ENCODE results near the gene DUS1L. TPM values are rescaled to one million over a fixed set of nuclear protein-coding genes. Genes with fewer than 3 reads are reported as not detected.

The DUS1L gene
- polyA plus RNA-seq, 1 donor (not counting 4 experiments of a cell fraction or from before 2014, with no cell fraction given) = 49.1 TPM

GRCh38 chr17:82072827-82073226, 7.2 kb upstream of the DUS1L start:
- TF ChIP-seq CTCF (optimal IDR thresholded peaks at IDR 0.05 in 1 of 3, IDR thresholded peaks at IDR 0.05 in 1 of 3, conservative IDR thresholded peaks at IDR 0.05 in 1 of 3; ENCODE audit: extremely low read depth in 1 of 3, insufficient read depth in 2 of 3, low read length in 3 of 3) = no peak
- no peak for TF ChIP-seq EZH2 (IDR thresholded peaks at IDR 0.05; ENCODE audit: low read length)
- H3K27me3 ChIP-seq (ENCODE audit: control insufficient read depth, extremely low read depth, insufficient read depth, low read length) = no peaks in the 10 kb centered on the region
- no peak overlapping the region for H3K9ac ChIP-seq (ENCODE audit: control insufficient read depth, extremely low read depth, insufficient read depth, low read length)
- no peaks in the 10 kb centered on the region for H4K20me1 ChIP-seq (ENCODE audit: control insufficient read depth, extremely low read depth, insufficient read depth, low read length)
- no peaks in the 10 kb centered on the region for H3K9me3 ChIP-seq (ENCODE audit: control insufficient read depth, low read depth, low read length)
- no peaks in the 10 kb centered on the region for H3K9me1 ChIP-seq (ENCODE audit: control insufficient read depth, extremely low read depth, insufficient read depth, low read length)
- H3K4me1 ChIP-seq (ENCODE audit: control insufficient read depth, extremely low read depth, insufficient read depth, low read length) = no peaks in the 10 kb centered on the region
- no peak for FAIRE-seq
- H3K4me2 ChIP-seq (ENCODE audit: control insufficient read depth, extremely low read depth, insufficient read depth, low read depth, low read length) = no peak overlapping the region
- DNase-seq (ENCODE audit: low read depth, low spot score) = no peak
- no peaks in the 10 kb centered on the region for H3K79me2 ChIP-seq (ENCODE audit: control insufficient read depth, insufficient read depth, low read length)
- dilution Hi-C loops (cut with MboI; ENCODE audit: extremely low pct_ligation_motif_present, low sequenced_read_pairs) = no loop called here
- no peak overlapping the region for H2AFZ ChIP-seq (ENCODE audit: control insufficient read depth, low read length)
- H3K27ac ChIP-seq (ENCODE audit: control insufficient read depth, insufficient read depth, low read length) = no peak overlapping the region
- peaks cover 1 to 4% of the 10 kb centered on the region in 2 experiments for H3K36me3 ChIP-seq (ENCODE audit: control insufficient read depth in 2 of 2, extremely low read depth in 1 of 2, insufficient read depth in 2 of 2, low read length in 2 of 2)
- H3K4me3 ChIP-seq (ENCODE audit: control insufficient read depth in 2 of 3, extremely low read depth in 1 of 3, insufficient read depth in 2 of 3, low read depth in 1 of 3, low read length in 3 of 3) = no peak overlapping the region

GRCh38 chr17:82070611-82071010, 5.0 kb upstream of the DUS1L start:
- Histone ChIP-seq H3K4me1 (ENCODE audit: control insufficient read depth, extremely low read depth, insufficient read depth, low read length) (peaks cover 6% of the 10 kb centered on the region), H3K36me3 (ENCODE audit: control insufficient read depth in 2 of 2, extremely low read depth in 1 of 2, insufficient read depth in 2 of 2, low read length in 2 of 2) (no peaks in the 10 kb centered on the region), H4K20me1 (ENCODE audit: control insufficient read depth, extremely low read depth, insufficient read depth, low read length) (no peaks in the 10 kb centered on the region), H3K4me3 (ENCODE audit: control insufficient read depth in 2 of 3, extremely low read depth in 1 of 3, insufficient read depth in 2 of 3, low read depth in 1 of 3, low read length in 3 of 3) (no peak overlapping the region), H3K27me3 (ENCODE audit: control insufficient read depth, extremely low read depth, insufficient read depth, low read length) (no peaks in the 10 kb centered on the region), H3K9me1 (ENCODE audit: control insufficient read depth, extremely low read depth, insufficient read depth, low read length) (no peaks in the 10 kb centered on the region), H3K27ac (ENCODE audit: control insufficient read depth, insufficient read depth, low read length) (no peak overlapping the region), H3K79me2 (ENCODE audit: control insufficient read depth, insufficient read depth, low read length) (no peaks in the 10 kb centered on the region), H3K9me3 (ENCODE audit: control insufficient read depth, low read depth, low read length) (no peaks in the 10 kb centered on the region), H2AFZ (ENCODE audit: control insufficient read depth, low read length) (no peak overlapping the region), H3K4me2 (ENCODE audit: control insufficient read depth, extremely low read depth, insufficient read depth, low read depth, low read length) (no peak overlapping the region), H3K9ac (ENCODE audit: control insufficient read depth, extremely low read depth, insufficient read depth, low read length) (no peak overlapping the region)
- FAIRE-seq = no peak
- TF ChIP-seq EZH2 (IDR thresholded peaks at IDR 0.05; ENCODE audit: low read length) (no peak), CTCF (optimal IDR thresholded peaks at IDR 0.05 in 1 of 3, IDR thresholded peaks at IDR 0.05 in 1 of 3, conservative IDR thresholded peaks at IDR 0.05 in 1 of 3; ENCODE audit: extremely low read depth in 1 of 3, insufficient read depth in 2 of 3, low read length in 3 of 3) (no peak)
- dilution Hi-C loops (cut with MboI; ENCODE audit: extremely low pct_ligation_motif_present, low sequenced_read_pairs) = no loop called here
- DNase-seq (ENCODE audit: low read depth, low spot score) = no peak

Measured in keratinocyte (primary cell).